Suppressor macrophage treated with lipopolysaccharide for 4 hours (primary cell): Measurements from ENCODE around the gene ARSA.
A peak's percentile ranks its signal among the peaks of the same experiment; 100 is the strongest.
"Not testable (repeated sequence)": the region's sequence is repeated elsewhere in the genome, so short reads cannot be mapped to it uniquely, and the experiment has no call there.

ENCODE experiments used
- DNase-seq: peaks from one replicate; pipeline ENCODE4 v3.0.0-alpha.2; 2020

Gene ARSA

DNA sequence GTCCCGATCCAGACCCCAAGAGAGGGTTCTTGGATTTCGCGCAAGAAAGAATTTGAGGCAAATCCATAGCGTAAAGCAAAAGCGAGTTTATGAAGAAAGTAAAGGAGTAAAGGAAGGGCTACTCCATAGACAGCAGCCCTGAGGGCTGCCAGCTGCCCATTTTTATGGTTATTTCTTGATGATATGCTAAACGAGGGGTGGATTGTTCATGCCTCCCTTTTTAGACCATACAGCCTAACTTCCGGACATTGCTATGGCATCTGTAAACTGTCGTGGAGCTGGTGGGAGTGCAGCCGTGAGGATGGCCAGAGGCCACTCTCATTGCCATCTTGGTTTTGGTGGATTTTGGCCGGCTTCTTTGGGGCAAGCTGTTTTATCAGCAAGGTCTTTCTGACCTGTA, 25.3 kb upstream of the ARSA start:
- no peak for DNase-seq

DNA sequence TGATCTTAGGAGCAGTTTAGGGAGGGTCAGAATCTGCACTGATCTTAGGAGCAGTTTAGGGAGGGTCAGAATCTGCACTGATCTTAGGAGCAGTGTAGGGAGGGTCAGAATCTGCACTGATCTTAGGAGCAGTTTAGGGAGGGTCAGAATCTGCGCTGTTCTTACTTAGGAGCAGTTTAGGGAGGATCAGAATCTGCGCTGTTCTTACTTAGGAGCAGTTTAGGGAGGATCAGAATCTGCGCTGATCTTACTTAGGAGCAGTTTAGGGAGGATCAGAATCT, 15.8 kb upstream of the ARSA start:
- DNase-seq: not testable (repeated sequence)

DNA sequence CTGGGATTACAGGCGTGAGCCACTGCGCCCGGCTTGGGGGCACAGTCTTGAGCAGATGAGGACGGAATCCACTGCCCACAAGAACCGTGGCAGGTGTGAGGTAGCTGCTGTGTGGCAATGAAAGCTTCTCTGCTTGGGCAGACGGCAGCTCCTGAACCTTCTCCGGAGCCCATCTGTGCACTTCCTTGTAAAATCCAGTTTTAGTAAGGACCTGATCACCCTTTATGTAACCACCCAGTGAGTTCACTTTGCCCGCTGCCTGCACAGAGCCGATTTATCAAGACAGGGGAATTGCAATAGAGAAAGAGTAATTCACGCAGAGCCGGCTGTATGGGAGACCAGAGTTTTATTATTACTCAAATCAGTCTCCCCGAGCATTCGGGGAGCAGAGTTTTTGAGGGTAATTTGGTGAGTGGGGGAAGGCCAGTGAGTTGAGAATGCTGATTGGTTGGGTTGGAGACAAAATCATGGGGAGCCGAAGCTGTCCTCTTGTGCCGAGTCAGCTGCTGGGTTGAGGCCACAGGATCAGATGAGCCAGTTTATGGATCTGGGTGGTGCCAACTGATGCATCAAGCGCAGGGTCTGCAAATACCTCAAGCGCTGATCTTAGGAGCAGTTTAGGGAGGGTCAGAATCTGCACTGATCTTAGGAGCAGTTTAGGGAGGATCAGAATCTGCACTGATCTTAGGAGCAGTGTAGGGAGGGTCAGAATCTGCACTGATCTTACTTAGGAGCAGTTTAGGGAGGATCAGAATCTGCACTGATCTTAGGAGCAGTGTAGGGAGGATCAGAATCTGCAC, 15.3 kb upstream of the ARSA start:
- DNase-seq: not testable (repeated sequence)

DNA sequence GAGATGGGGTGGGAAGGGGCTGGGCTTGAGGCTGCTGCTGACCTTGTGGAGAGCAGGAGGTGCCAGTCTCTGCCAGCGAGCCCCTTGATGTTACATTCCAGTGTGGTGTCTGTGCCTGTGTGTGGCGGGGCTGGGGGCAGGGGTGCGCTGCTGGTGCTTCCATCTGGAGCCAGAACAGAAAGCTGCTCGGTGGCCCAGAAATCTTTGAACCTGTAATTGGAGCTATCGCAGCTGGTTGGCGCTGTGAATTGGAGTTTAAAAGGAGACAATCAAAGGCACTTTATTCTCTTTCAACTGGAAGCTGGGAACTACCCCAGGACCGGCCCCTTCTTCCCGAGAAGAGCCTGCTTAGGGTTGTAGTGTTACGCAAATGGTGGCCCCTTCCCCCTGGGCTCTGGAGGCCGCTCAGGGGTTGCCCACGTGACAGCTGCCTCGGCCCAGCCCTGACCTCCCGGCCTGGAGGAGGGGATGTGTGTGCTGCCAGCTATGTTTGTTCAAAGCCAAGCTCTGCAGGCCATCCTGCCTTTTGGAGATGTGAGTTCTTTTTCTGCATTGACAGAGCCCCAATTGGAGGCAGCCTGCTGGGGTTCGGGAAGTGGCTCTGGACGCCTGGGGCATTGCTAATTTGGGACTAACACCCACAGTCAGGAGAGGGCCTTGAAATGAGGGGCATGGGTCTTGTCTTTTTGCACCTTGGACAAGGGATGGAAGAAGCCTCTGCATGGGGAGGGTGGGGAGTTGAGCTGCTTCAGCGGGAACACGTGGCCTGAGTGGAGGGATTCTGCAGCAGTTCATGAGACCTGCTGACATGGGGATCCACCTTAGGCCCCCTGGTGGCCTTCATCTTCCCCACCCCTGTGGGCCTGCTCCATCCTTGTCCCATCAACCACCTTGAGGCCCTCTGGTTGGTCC, 14.0 kb upstream of the ARSA start:
- DNase-seq: no peak

DNA sequence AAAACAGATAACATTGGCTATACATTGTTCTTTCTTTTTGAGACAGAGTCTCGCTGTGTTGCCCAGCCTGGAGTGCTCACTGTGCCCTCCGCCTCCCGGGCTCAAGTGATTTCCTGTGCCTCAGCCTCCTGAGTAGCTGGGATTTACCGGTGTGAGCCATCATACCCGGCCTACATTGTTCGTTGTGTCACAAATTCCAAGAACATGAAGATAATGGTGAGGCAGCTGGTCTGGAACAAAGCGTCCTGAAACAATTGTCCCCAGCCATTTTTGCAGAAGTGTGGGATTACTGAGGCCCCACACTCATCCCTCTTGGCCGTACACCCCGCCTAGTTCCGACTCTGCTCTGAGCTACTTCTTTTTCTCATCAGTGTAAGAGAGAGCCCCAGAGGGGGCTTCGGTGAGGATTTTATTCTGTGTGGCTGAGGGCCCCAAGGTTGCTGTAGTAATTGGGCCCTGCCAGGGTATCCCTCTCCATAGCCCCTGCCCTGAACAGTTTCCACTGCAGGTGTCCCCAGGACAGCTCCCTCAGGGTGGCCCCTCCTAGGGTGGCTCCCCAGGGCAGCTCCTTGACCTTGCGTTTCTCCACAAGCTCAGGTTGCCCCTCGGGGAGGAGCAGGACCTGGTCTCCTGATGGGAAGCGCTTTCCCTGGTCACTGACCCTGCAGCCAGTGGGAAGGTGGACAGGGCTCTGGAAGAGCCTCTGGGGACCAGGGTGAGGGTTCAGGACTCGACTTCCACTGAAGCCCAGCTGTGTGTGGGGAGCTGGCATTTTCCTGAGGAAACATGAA, 13.1 kb upstream of the ARSA start:
- DNase-seq: no peak

DNA sequence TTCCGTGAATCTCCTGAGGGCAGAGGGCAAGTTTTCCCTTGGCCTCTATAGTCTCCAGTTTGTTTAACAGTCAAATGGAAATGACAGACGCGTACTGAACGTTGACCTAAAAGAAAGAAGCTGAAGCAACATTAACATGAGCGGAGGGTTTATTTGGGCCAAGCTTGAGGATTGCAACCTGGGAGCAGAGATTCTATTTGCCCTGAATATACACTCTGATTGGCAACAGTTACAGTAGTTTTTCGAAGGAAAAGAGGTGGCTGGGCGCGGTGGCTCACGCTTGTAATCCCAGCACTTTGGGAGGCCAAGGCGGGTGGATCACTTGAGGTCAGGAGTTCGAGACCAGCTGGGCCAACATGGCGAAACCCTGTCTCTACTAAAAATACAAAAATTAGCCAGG, 12.3 kb upstream of the ARSA start:
- not testable (repeated sequence) for DNase-seq

DNA sequence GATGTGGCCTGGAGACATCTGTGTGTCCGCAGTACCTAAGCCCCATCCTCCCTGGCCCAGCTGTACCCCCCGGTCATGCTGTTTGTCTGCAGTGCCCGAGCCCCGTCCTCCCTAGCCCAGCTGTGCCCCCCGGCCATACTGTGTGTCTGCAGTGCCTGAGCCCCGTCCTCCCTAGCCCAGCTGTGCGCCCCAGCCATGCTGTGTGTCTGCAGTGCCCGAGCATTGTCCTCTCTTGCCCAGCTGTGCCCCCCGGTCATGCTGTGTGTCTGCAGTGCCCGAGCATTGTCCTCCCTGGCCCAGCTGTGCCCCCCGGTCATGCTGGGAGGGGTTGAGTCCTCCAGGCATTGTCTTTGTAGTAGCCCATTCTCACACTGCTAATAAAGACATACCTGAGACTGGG, 7.6 kb upstream of the ARSA start:
- DNase-seq: no peak

DNA sequence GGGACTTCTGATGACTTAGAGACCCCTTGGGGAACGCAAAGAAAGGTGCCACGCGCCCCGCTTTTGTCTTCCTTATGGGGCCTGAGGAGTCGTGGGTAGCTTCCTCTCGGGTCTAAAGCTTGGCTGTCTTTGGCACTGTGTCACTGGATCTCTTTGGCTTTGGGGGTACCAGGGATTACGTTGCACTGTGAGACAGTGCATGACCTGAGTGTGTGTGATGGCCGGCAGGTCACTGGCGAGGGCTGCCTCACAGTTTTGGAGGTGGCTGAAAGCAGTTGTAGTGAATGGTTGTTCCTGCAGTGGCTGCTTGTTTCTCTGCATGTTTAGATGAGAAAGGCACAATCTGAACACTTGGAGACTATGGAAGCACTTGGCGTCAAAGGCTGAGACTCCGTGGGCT, 5.8 kb upstream of the ARSA start:
- DNase-seq: no peak

DNA sequence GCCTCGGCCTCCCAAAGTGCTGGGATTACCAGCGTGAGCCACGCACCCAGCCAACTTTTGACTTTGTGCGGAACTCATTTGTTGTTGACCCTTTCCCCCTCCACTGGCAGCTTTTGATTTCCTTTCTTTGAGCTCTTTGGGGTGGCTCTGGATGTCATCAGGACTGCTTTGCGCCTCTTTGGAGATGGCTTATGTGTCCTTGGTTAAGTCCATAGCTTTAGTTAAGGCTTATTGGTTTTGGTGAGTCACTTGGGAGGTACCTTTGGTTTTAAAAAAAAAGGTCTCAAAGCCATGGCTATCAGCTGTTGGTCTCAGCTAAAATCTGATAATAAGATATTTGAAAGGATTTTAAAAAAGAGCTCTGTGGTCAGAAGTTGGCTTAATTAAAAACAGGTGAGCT, 5.1 kb upstream of the ARSA start:
- DNase-seq: no peak

DNA sequence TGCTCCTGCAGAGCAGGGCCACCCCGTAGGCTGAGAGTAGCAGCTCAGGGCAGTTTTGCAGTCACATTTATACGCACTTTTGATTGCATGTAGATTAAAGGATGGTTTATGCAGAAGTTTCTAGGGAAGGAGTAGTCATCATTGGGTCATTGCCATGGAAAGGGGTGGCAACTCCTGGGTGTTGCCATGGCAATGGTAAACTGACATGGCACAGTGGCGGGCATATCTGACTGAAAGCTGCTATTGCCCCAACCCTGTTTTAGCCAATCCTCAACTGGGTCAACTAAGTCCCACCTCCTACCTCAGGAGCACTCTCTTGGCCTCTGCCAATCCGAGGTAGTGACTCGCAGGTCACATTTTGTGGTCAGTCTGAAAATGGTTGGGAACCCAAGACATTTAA, 2.4 kb upstream of the ARSA start:
- peak; percentile 14 for DNase-seq

DNA sequence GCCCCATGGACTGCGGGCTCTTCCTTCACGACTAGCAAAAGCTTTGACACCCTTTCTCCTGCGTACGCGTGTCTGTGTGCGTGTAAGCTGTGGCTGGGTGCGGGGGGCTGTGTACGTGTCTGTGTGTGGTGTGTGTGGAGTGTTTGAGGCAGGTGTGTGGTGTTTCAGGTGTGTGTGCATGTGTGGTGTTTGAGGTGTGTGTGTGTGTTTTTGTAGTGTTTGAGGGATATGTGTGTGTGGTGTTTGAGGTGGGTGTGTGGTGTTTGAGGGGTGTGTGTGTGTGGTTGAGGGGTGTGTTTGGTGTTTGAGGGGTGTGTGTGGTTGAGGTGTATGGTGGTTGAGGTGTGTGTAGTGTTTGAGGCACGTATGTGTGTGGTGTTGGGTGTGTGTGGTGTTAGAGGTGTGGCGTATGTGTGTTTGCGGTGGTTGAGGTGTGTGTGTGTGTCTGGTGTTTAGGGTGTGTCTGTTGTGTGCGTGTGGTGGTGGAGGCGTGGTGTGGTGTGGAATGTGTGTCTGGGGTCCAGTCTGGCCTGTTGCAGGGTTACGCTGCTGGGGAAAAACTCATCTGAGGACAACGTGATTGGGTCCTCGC, 687 bp upstream of the ARSA start:
- no peak for DNase-seq

DNA sequence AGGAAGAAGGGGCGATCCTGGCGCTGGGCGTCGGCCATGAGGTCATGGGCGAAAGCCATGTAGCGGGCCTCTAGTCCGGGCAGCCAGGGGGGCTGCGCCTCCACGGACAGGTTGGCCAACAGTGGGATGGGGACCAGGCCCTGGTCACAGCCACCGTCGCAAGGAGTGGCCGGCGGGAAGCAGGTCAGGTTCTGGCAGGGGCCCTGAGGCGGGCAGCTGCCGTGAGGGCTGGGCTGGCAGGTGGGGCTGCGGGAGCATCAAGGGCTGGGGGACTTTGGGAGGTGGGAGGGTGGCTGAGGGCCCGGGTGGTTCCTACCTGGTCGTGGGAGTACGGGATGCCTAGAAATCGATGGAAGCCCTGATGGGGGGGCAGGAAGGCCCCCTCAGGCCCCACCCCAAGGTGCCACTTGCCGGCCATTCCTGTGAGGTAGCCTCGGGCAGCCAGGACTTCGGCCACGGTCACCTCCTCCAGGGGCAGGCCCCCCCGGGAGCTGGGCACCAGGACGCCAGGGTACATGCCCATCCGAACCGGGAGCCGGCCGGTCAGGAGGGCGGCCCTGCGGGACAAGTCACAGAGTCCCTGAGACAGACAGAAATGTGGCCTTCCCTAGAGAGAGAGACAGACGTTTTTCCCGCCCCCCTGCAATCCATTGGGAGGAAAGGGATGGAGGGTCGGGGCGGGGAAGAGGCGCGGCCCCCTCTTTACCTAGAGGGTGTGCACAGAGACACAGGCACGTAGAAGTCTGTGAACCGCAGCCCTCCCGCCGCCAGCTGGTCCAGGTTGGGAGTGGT, 906 bp downstream of the ARSA start:
- DNase-seq: no peak

DNA sequence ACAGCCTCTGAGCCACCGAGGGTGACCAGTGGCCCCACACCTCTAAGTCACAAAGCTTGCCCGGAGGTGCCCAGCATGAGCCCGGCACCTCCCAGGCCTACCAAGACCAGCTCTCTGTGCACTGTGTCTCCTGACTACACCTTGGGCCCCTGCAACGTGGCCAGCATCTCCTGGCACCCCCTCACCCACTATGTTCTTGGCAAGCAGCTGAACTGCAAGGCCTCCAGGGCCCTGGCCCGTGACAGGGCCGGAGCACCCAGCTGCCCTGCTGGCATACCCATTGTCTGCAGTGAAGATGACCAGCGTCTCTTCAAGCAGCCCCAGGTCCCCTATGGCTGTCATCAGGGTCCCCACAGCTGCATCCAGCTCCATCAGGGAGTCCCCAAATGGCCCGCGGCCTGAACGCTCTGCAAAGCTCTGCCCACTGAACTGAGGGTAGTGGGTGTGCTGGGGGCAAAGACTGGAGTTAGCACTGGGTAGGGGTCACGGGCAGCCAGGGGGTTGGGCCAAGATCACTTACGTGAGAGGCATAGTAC, 1.6 kb downstream of the ARSA start:
- DNase-seq: no peak

DNA sequence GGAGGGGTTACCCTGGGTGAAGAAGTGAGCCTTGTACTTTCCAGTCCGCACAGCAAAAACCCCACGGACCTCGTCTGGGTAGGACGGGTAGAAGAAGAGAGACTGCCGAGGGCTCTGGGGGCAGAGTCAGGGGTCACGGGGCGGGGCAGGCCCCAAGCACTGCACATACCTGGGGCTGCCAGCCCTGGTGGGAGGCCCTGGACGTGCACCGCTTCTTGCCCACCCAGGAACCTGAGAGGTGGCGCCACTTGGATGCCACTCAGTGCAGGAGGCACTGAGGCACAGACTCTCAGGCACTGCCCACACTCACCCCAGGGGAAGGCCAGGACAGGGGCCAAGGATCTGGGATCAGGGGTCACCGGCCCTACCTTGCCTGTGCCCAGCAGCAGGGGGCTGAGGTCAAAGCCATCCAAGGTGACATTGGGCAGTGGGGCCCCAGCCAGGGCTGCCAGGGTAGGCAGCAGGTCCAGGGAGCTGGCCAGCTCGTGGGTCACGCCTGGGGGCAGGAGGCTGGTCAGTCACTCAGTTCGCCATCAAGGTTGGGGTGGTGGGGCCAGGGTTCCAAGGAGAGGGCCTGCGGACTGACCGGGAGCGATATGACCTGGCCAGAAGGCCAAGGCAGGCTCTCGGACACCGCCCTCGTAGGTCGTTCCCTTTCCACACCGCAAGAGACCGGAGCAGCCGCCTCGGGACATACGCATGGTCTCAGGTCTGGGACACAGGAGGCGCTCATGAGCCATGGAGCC, 2.2 kb downstream of the ARSA start:
- no peak for DNase-seq

DNA sequence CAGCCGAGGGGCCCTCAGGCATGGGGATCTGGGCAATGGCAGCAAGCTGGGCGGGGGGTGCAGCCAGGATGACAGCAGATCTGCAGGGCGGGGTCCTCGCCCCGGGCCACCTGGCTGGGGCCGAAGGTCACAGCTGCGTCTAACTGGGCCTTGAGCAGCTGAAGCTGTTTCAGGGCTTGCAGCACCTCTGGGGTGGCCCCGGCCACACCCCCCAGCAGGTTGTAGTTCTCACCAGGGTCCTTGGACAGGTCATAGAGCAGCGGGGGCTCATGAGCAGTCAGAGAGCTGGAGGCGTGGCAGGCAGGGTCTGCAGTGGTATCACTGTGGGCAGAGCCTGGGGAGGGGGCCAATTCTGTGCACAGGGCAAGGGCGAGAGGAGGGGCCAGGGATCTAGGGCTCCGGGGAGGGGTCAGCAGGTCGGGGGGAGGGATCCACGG, 2.8 kb downstream of the ARSA start:
- no peak for DNase-seq

DNA sequence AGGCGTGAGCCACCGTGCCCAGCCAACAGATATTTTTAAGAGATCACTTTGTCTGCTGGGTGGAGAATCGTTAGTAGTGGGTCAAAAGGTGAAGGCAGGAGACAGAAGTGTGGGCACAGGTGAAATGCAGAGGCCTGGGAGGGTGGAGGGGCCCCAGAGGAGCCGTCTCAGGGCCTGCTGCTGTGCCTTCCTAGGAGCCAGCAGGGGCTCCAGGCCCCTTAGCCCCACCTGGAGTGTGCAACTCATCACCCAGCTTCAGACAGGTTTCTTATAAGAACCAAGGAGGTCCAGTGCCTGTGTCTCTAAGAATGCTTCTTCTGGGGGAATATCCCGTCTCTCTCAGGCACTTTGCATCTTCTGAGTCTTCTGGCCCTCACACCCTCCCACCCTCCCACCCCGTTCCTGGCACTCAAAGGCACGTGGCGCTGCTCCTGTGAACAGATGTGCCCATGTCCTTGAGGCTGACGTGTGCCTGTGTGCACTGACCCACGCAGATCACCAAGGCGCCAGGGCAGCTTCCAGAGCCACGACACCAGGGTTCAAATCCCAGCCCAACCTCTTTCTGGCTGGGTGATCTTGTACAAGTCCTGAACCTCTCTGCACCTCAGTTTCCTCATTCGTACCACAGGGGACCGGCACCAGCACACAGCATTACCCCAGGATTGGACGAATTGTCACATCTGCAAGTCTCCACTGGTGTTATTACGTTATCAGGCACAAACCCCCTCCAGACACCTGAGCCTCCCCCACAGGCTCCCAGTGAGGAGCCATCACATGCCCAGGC, 3.4 kb downstream of the ARSA start:
- no peak for DNase-seq

DNA sequence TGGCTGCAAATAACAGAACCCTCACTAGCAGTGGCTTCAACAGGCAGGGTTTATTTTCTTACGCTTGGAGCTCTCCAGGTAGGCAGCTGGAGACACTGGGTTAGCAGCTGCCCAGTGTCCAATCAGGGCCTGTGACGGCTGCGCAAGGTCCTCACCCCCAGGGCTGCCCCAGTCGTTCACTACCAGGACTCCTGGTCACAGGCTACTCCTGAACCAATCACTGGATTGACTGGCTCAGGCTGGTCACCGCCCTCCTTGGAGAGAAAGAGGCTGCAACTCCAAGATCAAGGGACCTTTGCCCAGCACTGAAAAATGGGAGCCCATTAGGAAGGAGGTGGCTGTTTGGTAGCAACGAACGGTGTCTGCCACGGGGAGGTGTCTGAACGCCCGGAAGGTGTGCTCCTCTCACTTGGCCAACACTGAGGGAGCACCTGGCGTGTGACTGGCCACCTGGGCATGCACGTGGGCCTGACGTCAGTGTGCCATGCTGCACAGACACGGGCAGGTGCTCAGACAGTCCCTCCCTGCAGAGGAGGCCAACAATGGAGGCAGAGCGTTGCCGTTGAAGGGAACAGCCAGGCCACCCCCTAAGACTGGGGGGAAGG, 5.1 kb downstream of the ARSA start:
- DNase-seq: no peak

DNA sequence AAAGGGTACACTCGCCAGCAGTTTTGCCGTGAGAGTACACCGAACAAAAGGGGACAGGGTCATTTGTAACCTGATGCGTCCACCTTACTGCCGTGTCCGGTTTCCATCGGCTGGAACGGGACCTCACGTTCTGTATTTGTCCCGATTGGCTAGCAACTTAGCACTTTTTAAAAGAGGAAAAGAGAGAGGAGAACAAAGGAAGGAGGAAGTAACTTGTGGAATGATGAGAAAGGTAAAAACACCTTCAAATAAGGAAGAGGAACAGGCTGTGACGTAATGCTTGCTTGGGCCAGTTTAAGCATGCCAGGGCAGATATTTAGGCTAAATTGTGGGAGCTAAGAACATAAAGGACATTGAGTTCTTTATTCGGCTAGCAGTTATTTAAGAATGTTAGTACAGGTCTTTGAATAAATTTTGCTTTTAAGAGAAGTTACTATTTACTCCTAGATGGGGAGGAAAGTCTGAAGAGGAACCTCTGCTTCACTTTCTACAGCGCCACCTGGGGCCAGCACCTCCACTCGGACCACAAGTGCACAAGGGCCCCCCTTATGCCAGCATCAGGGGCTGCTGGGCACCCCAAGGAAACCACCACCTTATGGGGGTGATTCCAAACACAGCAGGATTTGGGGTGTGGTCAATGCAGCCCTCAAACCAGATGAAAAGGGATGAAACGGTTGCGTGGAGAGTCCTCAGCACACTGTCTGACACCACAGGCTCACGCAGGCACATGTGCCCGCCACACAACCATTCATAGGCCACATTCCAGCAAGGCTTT, 5.8 kb downstream of the ARSA start:
- no peak for DNase-seq

DNA sequence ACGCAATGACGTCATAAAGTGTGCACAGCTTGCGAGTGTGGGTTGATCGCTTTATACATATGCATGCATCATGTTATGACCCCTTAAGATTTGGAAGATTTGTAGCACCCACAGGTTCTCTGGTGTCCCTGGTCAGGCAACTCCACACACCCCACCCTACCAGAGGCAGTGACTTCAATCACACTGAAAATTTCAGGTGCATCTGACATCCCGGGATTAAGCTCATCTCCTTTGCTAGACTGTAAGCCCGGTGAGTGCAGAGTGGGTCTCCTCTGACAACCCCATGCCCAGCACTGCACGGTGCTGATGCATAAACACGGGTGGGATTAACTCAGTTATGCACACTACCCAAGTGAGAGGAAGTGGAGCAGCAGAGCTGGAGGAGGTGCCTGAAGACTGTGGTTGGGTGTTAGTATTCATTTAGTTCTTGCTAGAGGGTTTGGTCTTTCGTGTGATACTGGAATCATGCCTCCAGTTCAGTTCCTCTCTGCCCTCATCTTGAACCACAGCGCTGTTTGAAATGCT, 6.5 kb downstream of the ARSA start:
- peak; percentile 59 for DNase-seq
